HG02973 (cell line): ENCODE measurements around the gene TMCC3.
"Not testable (repeated sequence)": the region's sequence is repeated elsewhere in the genome, so short reads cannot be mapped to it uniquely, and the experiment has no call there.

ENCODE experiments used
- ATAC-seq: cut with Tn5 transposase; IDR thresholded peaks from one replicate; pipeline ENCODE4 v1.9.1; 2021; ENCODE audit warnings: moderate library complexity; ENCODE audit not compliant: unreplicated experiment

TMCC3 gene

DNA sequence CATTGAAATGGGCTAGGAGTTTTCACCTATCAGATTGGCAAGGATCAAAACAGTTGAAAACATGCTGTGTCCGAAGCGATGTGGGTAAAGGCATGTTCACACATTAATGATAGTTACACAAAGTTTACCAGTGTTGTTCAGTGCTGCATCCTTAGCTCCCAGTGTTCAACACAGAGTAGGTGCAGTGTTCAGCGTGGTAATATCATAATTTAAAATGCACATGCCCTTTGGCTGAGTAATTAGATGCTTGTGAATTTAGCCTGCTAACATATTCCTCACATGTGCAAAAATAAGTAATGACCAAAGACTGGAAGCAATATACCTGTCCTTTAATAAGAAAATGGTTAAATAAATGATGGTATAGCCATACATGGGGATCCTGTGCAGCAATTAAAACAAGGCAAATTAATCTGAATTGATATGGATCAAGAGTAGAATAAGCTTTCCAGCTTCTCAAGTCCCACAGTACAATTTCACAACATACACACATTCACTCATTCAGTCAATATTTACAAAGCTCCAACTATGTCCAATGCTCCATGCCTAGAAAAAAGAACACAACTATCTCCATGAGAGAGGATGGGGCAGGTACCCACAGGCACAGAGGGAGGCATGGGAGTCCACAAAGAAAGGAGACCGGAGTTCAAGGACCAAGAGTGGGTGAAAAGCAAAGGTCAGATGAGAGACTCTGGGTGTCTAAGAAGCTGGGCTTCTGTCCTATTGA is 12.8 kb downstream of the TMCC3 start:
- no peak for ATAC-seq

DNA sequence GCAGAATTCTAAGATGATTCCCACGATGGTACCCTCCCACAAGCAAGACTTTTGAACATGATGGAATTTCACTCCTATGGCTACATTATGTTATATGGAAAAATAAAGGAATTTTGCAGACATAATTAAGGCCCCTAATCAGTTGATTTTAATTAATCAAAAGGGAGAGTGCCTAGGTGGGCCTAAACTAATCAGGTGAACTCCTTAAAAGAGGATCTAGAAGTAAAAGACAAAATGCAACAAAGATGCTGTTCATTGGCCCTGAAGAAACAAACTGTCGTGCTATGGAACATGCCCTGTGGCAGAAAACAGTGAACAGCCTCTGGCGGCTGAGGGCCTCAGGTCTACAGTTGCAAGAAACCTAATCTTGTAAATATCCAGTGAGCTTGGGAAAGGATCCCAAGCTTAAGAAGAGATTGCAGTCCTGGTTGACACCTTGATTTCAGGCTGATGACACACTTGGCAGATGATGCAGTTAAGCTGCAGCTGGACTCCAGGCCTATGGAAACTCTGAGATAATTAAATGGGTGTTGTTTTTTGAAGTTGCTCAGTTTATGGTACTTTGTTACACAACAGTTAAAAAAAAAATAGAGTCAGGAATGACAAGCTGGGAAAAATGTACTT is 13.8 kb downstream of the TMCC3 start:
- no peak for ATAC-seq

DNA sequence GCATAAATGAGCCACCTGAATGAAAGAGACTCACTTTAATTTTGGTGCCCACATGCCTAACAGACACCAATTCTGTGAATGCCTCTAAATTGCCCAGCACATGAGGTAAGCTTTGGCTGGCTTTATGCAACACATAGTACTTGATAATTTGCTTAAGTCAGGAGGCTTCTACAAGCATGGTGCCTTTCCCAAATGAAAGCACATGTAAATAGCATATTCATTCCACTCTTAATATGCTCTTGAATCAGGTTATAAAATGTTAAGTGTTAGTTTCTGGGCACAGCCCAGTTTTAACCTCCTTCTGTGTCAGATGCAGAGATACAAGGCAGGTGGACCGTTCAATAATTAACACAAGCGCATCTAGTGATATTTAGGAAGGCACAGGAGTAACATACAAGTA is 15.6 kb downstream of the TMCC3 start:
- no peak for ATAC-seq

DNA sequence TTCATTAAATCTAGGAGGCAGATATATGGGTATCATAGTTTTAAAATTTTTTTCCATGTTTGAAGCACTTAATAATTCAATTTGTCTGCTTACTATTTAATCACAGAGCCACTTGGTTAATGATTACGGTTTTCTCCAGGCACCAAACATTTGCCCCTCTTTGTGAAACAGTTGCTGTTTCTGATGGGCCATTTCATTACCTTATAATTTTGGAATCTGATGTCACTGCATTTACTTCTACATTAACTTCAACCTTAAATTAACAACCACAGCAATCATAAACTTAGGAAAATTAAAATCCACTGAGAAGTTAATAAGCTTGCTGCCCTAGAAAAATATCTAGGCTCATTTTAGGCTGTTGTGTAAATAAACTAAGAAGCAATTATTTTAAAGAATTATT is 17.0 kb downstream of the TMCC3 start:
- ATAC-seq = no peak

DNA sequence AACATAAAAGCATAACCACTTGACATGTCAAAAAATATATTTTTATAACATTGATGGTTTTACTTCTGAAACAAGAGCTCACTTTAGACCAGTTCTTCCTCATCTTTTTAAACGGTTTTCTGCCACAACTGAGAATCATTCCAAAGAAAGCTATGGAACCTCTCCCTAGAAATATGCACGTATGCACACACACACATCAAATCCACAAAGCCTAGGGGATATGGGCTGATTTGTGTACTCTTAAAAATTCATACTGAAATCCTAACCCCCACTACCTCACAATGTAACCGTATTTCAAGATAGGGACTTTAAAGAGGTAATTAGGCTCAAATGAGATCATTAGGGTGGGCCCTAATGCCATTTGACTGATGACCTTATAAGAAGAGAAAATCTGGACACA is 19.3 kb downstream of the TMCC3 start:
- no peak for ATAC-seq

DNA sequence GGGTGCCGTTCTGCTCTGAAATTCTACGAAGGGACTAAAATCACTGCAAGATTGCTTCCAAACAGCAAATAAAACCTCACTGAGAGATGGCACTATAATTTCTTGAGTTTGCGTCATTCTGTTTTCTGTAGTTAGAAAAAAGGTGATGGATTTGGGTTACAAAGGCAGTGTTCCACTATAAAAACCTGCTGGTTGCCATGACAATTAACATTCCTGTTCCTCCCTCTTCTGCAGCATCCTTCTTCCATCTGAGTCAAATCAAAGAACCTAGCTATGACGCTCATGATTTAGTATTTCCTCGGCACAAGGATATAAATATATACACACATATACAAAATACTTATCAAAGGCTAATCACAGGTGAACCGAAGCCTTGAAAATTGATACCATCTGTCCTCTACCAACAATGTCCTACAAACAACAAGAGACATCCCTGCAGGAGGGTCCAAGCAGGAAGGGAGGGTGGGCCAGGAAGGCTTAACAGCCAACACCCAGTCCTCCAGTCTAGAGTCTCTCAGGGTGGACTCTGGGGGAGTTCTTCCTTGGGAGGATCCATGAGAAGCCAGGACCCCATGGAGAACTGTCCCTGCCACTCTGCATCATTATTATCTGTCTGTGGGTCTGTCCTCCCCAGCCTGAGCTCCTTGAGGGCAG is 21.4 kb downstream of the TMCC3 start:
- ATAC-seq = no peak

DNA sequence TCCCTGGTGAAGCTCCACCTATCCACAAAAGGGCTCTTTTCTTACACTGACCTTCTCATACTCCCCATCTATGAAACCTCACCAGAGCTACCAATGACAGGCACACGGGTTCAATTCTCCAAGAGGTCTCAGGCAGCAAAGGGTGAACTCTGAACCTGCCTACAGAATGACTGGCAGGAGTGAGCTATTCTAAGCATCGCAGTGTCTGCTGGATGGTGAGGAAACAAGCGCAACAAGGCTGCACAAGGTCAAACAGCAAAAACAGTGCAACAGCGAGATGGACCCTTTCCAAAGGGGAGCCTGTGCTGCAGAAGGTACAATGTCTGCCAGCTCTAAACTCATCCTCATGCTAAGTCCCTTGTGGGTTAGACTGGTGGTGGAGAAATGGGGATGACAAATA is 22.0 kb downstream of the TMCC3 start:
- no peak for ATAC-seq

DNA sequence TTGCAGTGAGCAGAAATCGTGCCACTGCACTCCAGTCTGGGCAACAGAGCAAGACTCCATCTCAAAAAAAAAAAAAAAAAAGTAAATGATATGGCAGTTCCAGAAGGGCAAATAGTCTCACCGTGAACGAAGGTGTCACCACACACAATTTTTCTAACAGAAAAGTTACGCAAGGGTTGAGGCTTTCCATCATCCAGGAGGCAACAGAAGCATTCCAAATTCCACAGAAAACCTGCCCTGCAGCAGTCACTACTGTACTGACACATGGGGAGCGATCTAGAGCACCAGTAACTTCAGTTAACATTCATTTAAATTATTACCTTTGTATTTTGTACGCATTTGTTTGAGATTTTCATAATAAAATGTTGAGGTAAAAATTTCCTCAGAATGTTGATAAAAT is 24.8 kb downstream of the TMCC3 start:
- ATAC-seq = no peak

DNA sequence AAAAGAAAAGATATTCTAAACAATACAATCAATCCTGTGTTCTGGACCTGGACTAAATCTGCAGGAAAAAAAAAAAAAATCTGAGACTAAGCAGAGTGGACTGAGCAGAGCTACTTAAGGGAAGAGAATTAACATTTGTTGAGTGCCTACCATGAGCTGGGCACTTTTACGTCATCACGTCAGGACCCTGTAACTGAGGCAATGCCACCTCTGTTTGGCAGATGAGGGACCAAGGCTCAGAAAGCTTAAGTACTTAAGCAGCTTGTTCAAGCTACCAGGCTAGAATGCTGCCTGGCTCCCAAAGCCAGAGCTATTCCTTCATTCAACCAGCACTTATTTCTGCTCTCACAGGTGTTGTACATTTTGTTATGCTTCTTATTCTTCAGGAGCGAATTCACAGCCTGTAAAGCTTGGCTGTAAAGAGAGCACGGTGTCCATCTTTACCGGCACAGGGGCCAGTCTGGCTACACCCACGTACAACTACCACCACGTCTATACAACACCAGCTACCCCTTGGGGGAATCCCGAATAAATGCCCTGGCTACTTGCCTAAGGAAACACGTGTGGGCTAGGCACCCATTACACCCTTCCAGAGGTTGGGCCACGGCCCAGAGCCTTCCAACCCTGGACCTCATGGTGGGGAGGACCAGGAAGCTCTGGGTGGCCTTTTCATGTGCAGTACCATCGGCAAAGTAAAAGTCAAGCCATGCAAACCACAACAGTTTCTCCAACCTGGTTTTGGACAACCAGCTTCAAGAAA is 27.0 kb downstream of the TMCC3 start:
- ATAC-seq = no peak

DNA sequence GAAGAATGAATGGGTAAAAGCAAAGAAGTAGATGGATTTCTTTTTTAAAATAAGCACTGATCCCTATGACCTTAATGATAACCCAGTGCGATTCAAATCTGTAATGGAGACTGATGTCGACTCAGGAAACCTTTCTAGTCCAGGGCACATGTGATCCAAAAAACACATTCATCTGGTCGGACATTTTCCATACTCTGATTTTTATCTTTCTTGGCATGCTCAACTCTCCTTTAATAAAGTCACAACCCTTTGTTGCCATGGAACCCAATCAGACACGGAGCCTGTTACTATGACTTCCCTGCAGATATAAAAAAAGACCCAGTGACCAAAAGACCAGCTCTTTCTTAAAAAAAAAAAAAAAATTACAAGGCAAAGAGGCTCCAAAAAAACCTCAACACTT is 27.9 kb downstream of the TMCC3 start:
- ATAC-seq = no peak

DNA sequence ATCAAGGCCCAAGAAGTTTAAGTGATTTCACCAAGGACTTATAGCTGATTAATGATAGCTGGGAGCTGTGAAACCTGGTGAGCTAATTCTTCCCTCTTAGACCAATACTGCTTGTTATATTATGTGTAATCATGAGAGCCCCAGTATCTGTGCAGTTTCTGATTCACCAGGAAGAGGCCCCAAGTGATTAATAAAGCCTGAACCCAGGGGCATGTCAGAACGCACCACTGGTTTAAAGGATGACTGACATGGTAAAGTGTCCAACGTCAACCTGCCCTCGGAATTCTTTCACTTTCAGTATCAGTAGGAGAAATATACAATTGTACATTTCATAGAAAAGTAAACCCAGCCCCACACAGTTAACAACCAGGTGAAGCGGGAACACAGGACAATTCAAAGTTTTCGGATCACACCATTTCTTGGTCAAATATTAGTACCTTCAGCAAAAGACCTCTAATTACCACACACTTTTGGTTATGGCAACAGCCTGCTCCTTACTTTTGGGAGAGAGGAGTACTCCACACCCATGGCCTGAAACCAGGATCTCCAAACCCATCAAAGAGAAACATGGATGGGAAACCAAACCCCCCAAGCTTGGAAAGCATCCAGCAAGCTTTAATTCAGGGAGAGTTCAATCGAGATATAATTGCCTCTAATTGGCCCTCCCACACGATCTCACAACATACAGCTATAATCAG is 28.5 kb downstream of the TMCC3 start:
- peak; percentile 99 for ATAC-seq

DNA sequence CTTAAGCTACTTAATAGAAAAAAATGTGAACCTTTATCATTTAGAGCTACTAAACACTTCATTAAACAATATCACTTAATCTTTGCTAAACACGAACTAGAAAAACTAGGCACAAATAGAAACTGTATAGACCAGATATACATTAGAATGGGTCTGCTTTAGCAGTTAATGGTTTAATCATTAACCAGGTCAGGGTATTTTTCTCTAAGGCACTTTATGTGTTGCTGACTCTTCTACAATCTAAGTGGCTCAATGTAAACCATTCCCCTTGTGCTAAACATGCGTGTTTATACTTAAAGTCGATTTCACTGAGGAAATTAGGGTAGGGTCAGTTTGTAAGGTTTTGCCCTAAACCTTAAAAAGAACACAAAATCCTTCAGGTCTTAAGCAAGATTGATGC is 29.7 kb downstream of the TMCC3 start:
- no peak for ATAC-seq

DNA sequence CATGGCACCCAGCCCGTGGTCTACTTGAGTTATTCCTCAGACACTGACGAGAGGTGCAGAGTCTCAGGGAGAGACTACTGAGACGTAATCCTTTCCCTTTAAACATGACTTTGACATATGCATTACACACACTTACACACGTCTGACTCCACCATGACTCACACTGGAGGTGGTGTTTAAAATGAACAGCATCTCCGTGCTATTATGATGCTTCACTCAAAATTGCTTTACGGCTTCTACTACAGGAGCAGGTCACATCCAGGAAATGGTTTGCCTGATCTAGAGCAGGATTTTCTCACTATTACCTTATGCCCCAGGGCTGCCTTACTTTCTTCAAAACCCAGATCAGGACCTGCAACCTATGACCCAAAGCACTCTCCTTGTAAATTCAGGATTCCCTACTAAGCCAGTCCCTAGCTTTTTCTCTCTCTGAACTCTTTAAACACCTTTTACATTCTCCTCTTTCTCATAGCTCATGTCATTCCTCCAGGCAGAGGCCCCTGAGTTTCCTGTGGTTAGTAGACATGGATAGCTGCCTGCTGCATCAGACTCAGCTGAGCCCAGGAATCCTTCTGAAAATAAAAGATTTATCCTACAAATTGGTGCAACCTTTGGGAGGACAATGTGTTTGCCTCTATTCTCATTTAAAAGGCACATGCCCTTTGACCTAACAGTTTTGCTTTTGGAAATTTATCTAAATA is 31.2 kb downstream of the TMCC3 start:
- ATAC-seq = no peak

DNA sequence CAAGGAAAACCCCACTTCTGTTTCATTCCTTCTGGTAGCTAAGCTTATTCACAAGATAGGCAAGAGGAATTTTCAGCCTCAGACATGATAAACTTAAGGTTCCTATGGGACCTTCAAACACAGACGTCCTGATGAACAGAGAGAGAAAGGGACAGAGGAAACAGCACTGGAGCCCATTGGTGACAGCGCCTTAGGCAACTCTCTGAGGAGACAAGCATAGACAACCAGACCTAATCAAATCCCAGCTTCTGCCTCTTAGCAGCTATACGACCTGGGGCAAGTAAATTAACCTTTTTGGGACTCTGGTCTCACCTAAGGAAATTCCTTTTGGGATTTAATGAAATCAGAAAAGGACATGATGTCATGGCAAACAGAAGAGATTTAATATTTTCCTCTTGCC is 33.3 kb downstream of the TMCC3 start:
- no peak for ATAC-seq

DNA sequence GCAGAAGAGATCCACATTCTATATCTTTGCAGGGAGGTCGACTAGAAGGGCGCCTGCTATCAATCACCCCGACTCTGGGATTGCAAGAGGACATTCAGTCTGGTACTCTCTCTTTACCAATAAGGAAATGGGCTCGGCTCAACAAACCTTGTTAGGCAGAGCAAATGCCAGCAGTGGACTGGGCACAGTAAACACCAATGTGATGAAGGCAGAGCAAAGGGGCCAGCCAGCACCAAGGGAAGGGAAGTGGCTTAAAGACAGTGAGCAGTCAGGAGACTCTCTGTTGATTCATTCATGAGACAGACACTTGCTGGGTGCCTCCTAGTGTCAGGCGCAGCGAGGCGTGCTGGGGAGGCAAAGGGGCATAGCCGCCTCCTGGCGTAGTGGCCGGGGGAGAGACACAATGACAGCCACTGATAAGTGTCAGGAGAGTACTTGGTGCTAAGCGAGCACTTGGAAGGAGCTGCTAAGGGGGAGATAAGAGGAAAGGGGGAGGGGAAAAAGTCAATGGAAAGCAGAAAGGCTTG is 34.1 kb downstream of the TMCC3 start:
- ATAC-seq = no peak

DNA sequence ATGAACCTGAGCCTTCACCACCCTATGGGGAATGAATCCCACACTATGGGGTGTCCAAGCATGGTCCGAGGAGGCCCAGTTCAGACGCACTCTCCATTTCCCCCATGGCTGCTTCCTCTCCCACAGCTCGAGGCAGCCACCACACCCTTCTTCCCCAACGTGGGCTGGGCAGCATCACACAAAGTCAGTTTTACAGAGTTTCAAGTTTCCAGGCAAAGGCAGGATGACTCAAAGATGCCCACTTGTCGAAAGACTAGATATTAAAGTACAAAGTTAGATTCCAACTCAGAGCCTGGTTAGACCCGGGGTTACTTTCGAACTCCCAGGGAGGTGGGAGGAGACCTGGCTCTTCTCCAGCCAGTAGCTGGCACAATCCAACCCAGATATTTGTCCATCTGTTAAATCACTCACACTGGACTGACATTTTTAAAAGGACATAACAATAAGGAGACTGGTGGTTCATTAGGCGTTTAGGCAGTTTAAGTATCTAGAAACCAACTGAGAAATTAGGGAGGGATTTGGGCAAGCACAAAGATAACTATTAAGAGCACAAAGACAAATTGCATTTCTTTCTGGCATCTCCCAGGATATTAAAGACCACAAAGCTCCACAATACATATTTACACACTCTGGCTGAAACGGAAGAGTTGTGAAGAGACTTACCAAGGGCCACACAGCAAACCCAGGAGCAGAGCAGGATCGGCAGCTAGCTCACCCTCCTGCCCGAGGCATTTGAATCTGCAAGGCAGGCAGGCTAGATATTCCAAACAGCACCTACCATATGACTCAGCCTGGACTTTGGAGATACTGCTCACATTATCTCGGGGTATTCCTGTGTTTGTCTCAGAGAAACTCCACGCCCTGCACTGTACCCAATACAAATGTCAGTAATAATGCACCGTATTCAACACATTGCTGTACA is 34.8 kb downstream of the TMCC3 start:
- ATAC-seq = no peak

DNA sequence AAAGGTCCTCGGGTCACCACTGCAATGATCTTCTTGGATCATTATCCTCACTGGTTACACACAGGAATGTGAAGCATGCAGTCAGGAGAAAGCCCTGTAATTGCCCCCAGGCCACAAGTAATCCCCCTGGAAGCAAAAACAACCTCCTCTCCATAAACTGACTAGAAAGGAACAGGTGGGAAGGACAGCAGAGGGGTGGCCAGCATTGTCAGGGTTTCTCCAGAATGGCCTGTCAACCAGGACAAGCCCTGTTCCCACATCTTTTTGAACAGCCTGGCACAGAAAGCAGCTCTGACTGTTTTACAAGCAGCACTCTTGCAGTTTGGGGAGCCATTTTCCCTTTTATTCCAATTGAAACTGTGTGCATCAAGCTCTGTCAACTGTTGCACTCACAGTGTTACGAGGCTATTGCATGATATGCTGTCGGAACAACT is 36.1 kb downstream of the TMCC3 start:
- ATAC-seq = no peak

DNA sequence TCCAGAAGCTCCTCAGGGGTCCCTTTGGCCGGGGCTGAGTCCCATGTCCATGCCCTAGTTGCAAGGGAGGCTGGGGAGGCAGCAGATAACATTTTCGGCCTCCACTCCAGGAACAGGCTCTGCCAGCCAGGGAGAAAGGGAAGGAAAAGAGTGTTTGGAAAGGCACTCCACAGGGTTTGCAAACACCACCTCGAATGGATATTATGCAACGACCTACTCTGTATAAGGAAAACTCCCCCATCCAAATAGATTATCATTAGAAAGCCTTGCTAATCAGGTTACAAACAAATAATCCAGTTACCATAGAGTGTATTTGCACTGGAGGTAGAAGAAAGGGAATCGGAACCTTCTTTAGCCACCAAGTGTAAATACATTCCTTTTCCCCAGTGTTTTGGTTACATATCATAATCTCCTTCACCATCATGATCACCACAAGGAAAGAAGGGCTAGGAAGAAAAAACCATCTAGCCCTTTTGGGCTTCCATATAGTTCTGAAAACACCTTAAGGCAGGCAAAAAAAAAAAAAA is 40.4 kb downstream of the TMCC3 start:
- no peak for ATAC-seq

DNA sequence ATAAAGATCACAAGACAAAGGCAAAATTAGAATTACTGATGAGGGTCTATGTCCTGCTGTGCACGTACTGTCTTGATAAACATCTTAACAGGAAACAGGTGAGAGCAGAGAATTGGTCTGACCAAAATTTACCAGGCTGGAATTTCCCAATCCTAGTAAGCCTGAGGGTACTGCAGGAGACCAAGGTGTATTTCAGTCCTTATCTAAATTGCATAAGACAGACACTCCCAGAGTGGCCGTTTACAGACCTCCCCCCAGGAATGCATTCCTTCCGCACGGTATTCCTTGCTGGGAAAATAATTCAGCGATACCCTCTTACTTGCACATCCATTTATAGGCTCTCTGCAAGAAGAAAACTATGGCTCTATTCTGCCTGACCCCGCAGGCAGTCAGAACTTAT is 43.5 kb downstream of the TMCC3 start:
- ATAC-seq = not testable (repeated sequence)
